ENCODE results near the gene NEURL3.

NEURL3 gene

GRCh38 chr2:96547203-96547641 is 42.1 kb upstream of the NEURL3 start:
- no peak overlapping the region for H3K4me3 ChIP-seq
- DNase-seq (ENCODE audit: low spot score in 2 of 2), result no peak
- H3K27me3 ChIP-seq (ENCODE audit: low read depth), result no peaks in the 10 kb centered on the region
- no peaks in the 10 kb centered on the region for H3K36me3 ChIP-seq (replicated peaks)
- H3K9me3 ChIP-seq, result no peaks in the 10 kb centered on the region; the same call in 1 of the 2 replicates
- H3K4me1 ChIP-seq, result peaks cover 11% of the 10 kb centered on the region
- in situ Hi-C loops (cut with MboI; ENCODE audit: low sequenced_read_pairs), result no loop called here

GRCh38 chr2:96546797-96547196 is 41.6 kb upstream of the NEURL3 start:
- no peaks in the 10 kb centered on the region for H3K27me3 ChIP-seq (ENCODE audit: low read depth)
- in situ Hi-C loops (cut with MboI; ENCODE audit: low sequenced_read_pairs), result no loop called here
- H3K4me1 ChIP-seq, result peaks cover 11% of the 10 kb centered on the region
- H3K9me3 ChIP-seq, result no peaks in the 10 kb centered on the region; the same call in 1 of the 2 replicates
- no peak overlapping the region for H3K4me3 ChIP-seq
- H3K36me3 ChIP-seq (replicated peaks), result no peaks in the 10 kb centered on the region
- DNase-seq (ENCODE audit: low spot score in 2 of 2), result no peak

- H3K4me1 ChIP-seq, result peaks cover 11% of the 10 kb centered on the region
- DNase-seq (ENCODE audit: low spot score in 2 of 2), result no peak
- no peaks in the 10 kb centered on the region for H3K36me3 ChIP-seq (replicated peaks)
- in situ Hi-C loops (cut with MboI; ENCODE audit: low sequenced_read_pairs), result no loop called here
- no peak overlapping the region for H3K4me3 ChIP-seq
- no peaks in the 10 kb centered on the region for H3K27me3 ChIP-seq (ENCODE audit: low read depth)
- no peaks in the 10 kb centered on the region; the same call in 1 of the 2 replicates for H3K9me3 ChIP-seq
These were observed 41.2 kb upstream of the NEURL3 start for GRCh38 chr2:96546321-96546720.

GRCh38 chr2:96542357-96542977 is 37.3 kb upstream of the NEURL3 start:
- Histone ChIP-seq H3K4me1 (peaks cover 17% of the 10 kb centered on the region), H3K36me3 (replicated peaks) (no peaks in the 10 kb centered on the region), H3K9me3 (no peaks in the 10 kb centered on the region; the same call in 1 of the 2 replicates), H3K4me3 (no peak overlapping the region), H3K27me3 (ENCODE audit: low read depth) (no peaks in the 10 kb centered on the region)
- in situ Hi-C loops (cut with MboI; ENCODE audit: low sequenced_read_pairs), result no loop called here
- DNase-seq (ENCODE audit: low spot score in 2 of 2), result no peak

- no peak for DNase-seq (ENCODE audit: low spot score in 2 of 2)
- Histone ChIP-seq H3K9me3 (no peaks in the 10 kb centered on the region; the same call in 1 of the 2 replicates), H3K36me3 (replicated peaks) (no peaks in the 10 kb centered on the region), H3K4me3 (no peak overlapping the region), H3K4me1 (peaks cover 13% of the 10 kb centered on the region), H3K27me3 (ENCODE audit: low read depth) (no peaks in the 10 kb centered on the region)
- in situ Hi-C loops (cut with MboI; ENCODE audit: low sequenced_read_pairs), result no loop called here
These were observed 36.4 kb upstream of the NEURL3 start for GRCh38 chr2:96541398-96542152.

- Histone ChIP-seq H3K4me1 (peaks cover 13% of the 10 kb centered on the region), H3K4me3 (no peak overlapping the region), H3K9me3 (no peaks in the 10 kb centered on the region), H3K27me3 (ENCODE audit: low read depth) (no peaks in the 10 kb centered on the region), H3K36me3 (replicated peaks) (no peaks in the 10 kb centered on the region)
- in situ Hi-C loops (cut with MboI; ENCODE audit: low sequenced_read_pairs), result no loop called here
- DNase-seq (ENCODE audit: low spot score in 2 of 2), result no peak
These were observed 35.0 kb upstream of the NEURL3 start for GRCh38 chr2:96540136-96540535.

GRCh38 chr2:96539215-96539920 is 34.2 kb upstream of the NEURL3 start:
- H3K36me3 ChIP-seq (replicated peaks), result no peaks in the 10 kb centered on the region
- H3K4me1 ChIP-seq, result peaks cover 13% of the 10 kb centered on the region
- in situ Hi-C loops (cut with MboI; ENCODE audit: low sequenced_read_pairs), result no loop called here
- no peaks in the 10 kb centered on the region for H3K27me3 ChIP-seq (ENCODE audit: low read depth)
- H3K9me3 ChIP-seq, result no peaks in the 10 kb centered on the region
- no peak overlapping the region for H3K4me3 ChIP-seq
- DNase-seq (ENCODE audit: low spot score in 2 of 2), result no peak

- DNase-seq (ENCODE audit: low spot score in 2 of 2), result peak; percentile 77 to 94
- in situ Hi-C loops (cut with MboI; ENCODE audit: low sequenced_read_pairs), result no loop called here
- Histone ChIP-seq H3K4me1 (peaks cover 13% of the 10 kb centered on the region), H3K27me3 (ENCODE audit: low read depth) (no peaks in the 10 kb centered on the region), H3K36me3 (replicated peaks) (no peaks in the 10 kb centered on the region), H3K4me3 (peak overlapping the region; percentile 58), H3K9me3 (no peaks in the 10 kb centered on the region)
These were observed 33.5 kb upstream of the NEURL3 start for GRCh38 chr2:96538487-96539214.

GRCh38 chr2:96537734-96538486 is 32.8 kb upstream of the NEURL3 start:
- in situ Hi-C loops (cut with MboI; ENCODE audit: low sequenced_read_pairs), result no loop called here
- H3K9me3 ChIP-seq, result no peaks in the 10 kb centered on the region
- DNase-seq (ENCODE audit: low spot score in 2 of 2), result no peak
- H3K36me3 ChIP-seq (replicated peaks), result no peaks in the 10 kb centered on the region
- H3K4me3 ChIP-seq, result peak overlapping the region; percentile 58
- H3K27me3 ChIP-seq (ENCODE audit: low read depth), result no peaks in the 10 kb centered on the region
- peaks cover 13% of the 10 kb centered on the region for H3K4me1 ChIP-seq

GRCh38 chr2:96537066-96537733 is 32.0 kb upstream of the NEURL3 start:
- Histone ChIP-seq H3K9me3 (no peaks in the 10 kb centered on the region), H3K4me3 (peak overlapping the region; percentile 58), H3K27me3 (ENCODE audit: low read depth) (no peaks in the 10 kb centered on the region), H3K36me3 (replicated peaks) (no peaks in the 10 kb centered on the region), H3K4me1 (peaks cover 19% of the 10 kb centered on the region)
- in situ Hi-C loops (cut with MboI; ENCODE audit: low sequenced_read_pairs), result no loop called here
- DNase-seq (ENCODE audit: low spot score in 2 of 2), result peak in 1 of 2 experiments; percentile 53

GRCh38 chr2:96536445-96537065 is 31.4 kb upstream of the NEURL3 start, which contains the start of gene ARID5A:
TSS of gene ARID5A (plus strand) at chr2:96536752. CDS start at chr2:96536827, 75 bp downstream.
- Histone ChIP-seq H3K27me3 (ENCODE audit: low read depth) (no peaks in the 10 kb centered on the region), H3K4me3 (peak within 1 kb of the TSS; percentile 58), H3K36me3 (replicated peaks) (no peaks in the 10 kb centered on the region), H3K9me3 (no peaks in the 10 kb centered on the region), H3K4me1 (peaks cover 23% of the 10 kb centered on the region)
- DNase-seq (ENCODE audit: low spot score in 2 of 2), result peak; percentile 90 to 96
- in situ Hi-C loops (cut with MboI; ENCODE audit: low sequenced_read_pairs), result no loop called here

GRCh38 chr2:96535331-96535730 is 30.2 kb upstream of the NEURL3 start:
- no peak overlapping the region for H3K4me3 ChIP-seq
- H3K36me3 ChIP-seq (replicated peaks), result no peaks in the 10 kb centered on the region
- peaks cover 25% of the 10 kb centered on the region for H3K4me1 ChIP-seq
- no peak for DNase-seq (ENCODE audit: low spot score in 2 of 2)
- no peaks in the 10 kb centered on the region for H3K9me3 ChIP-seq
- no peaks in the 10 kb centered on the region for H3K27me3 ChIP-seq (ENCODE audit: low read depth)
- in situ Hi-C loops (cut with MboI; ENCODE audit: low sequenced_read_pairs), result no loop called here

All from HAP-1 (cell line).